Measurements from ENCODE around the gene RCC1.
"Not testable (repeated sequence)": the region's sequence is repeated elsewhere in the genome, so short reads cannot be mapped to it uniquely, and the experiment has no call there.

DNA sequence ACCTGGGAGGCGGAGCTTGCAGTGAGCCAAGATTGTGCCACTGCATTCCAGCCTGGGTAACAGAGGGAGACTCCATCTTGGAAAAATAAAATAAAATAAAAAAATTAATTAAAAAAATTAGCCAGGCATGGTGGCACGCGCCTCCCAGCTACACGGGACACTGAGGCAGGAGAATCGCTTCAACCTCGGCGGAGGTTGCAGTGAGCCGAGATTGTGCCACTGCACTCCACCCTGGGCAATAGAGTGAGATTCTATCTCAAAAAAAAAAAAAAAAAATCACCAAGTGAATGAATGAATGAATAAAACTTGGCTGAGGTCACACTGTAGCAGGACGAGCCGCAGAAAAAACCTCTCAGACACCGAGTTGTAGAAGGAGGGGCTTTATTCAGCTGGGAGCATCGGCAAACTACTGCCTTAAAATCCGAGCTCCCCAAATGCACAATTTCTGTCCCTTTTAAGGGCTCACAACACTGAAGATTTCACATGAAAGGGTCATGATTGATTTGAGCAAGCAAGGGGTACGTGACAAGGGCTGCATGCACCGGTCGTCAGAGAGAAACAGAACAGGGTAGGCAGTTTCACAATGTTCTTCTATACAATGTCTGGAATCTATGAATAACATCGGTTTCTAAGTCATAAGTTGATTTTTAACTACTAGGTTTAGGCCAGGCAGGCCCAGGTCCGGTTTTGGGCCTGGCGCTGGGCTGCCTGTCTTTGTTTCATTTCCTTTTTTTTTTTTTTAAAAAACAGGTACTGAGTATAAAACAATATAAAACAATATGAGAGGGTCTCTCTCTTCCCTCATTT is 80.9 kb downstream of the RCC1 start:
- not testable (repeated sequence) for TF ChIP-seq YY1 (IDR thresholded peaks at IDR 0.05; ENCODE audit: insufficient read depth, insufficient read length); ZNF274 (IDR thresholded peaks at IDR 0.05; ENCODE audit: low read depth, low read length)
